Effector memory CD8-positive, alpha-beta T cell (primary cell): ENCODE results near the gene KCNJ18.
"Not testable (repeated sequence)": the region's sequence is repeated elsewhere in the genome, so short reads cannot be mapped to it uniquely, and the experiment has no call there.

Experiments
- ATAC-seq: fragments of 150-1000 bp; cut with Tn5 transposase; replicated peaks from 2 replicates; pipeline ENCODE4 v1.10.0; 2021; ENCODE audit warnings: mild to moderate bottlenecking, moderate library complexity
- DNase-seq, 3 experiments: peaks; one replicate each; pipeline ENCODE4 v3.0.0; 2021
- H3K27ac Mint-ChIP-seq, 2 donors: one replicate each; pipeline ENCODE4 v1.8.0; 2022; ENCODE audit warnings: mild to moderate bottlenecking in 2 of 2, mixed read lengths in 2 of 2, moderate library complexity in 2 of 2
- H3K27me3 Mint-ChIP-seq, 2 donors: one replicate each; pipeline ENCODE4 v1.8.0; 2022; ENCODE audit warnings: mixed read lengths in 2 of 2
- H3K36me3 Mint-ChIP-seq: one replicate; pipeline ENCODE4 v1.8.0; 2022; ENCODE audit warnings: mild to moderate bottlenecking, moderate library complexity, mixed read lengths; ENCODE audit not compliant: insufficient read depth
- H3K4me1 Mint-ChIP-seq, 2 donors: one replicate each; pipeline ENCODE4 v1.8.0; 2022; ENCODE audit warnings: low read depth in 2 of 2, mixed read lengths in 2 of 2
- H3K4me3 Mint-ChIP-seq, 2 donors: one replicate each; pipeline ENCODE4 v1.8.0; 2022; ENCODE audit warnings: mild to moderate bottlenecking in 2 of 2, mixed read lengths in 2 of 2, moderate library complexity in 2 of 2
- H3K9me3 Mint-ChIP-seq, 2 donors: one replicate each; pipeline ENCODE4 v1.8.0; 2022; ENCODE audit warnings: mixed read lengths in 2 of 2

The KCNJ18 gene

GRCh38 chr17:21666711-21667412 lies 25.5 kb upstream of the KCNJ18 start:
- not testable (repeated sequence) for H3K4me3 Mint-ChIP-seq, H3K36me3 Mint-ChIP-seq, DNase-seq, H3K27ac Mint-ChIP-seq, H3K4me1 Mint-ChIP-seq, ATAC-seq
- H3K27me3 Mint-ChIP-seq: peaks cover 4 to 14% of the 10 kb centered on the region in 2 donors
- H3K9me3 Mint-ChIP-seq: peaks cover 8 to 16% of the 10 kb centered on the region in 2 donors

DNA sequence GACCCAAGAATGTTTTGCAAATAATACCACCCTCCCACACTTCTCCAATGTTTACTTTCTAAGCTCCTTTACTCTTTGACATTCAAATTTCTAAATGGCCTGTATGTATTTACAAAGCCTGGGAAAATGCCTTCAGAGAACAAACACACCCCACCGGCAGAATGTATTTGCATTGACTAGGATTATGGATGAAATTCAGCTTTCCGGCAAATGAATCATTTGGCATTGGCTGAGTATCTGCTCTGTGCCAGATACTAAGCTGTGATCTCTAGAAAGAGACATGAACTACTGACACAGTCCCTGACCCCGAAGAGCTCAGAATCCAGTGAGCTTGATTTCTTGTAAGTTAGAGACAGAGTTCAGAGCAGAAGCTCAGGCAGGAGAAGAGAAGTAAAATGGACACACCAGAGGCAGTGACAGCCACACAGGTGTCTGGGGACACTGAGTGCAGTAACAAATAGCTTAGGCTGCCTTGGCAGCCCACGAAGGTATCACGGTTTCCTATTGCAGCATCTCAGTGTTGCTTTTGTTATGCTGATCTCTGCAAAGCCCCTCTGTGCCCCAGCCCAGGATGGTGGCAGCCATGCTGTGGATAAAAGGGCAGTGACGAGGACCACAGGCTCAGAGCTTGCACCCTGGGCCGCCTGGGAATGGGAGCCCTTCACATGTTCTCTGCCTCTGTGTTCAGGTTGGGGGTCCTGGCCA lies 24.8 kb upstream of the KCNJ18 start:
- peaks cover 8 to 16% of the 10 kb centered on the region in 2 donors for H3K9me3 Mint-ChIP-seq
- not testable (repeated sequence) for H3K4me1 Mint-ChIP-seq, H3K27ac Mint-ChIP-seq, DNase-seq, H3K36me3 Mint-ChIP-seq, ATAC-seq, H3K4me3 Mint-ChIP-seq
- peaks cover 4 to 16% of the 10 kb centered on the region in 2 donors for H3K27me3 Mint-ChIP-seq

DNA sequence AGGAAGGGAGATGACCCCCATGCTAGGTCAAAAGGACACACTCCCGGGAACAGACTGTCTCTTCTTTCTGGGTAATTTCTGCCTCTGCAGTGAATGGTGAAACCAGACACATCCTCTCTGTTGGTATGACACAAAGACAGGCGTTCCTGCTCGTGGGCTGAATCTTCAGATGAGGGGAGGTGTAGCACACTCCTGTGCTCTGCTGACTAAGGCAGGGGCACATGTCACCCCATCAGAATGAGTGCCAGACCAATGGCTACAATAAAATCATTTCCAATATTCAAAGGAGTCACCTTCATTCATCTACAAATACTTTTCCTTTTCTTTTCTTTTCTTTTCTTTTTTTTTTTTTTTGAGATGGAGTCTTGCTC lies 24.2 kb upstream of the KCNJ18 start:
- not testable (repeated sequence) for DNase-seq, ATAC-seq
- peaks cover 8 to 16% of the 10 kb centered on the region in 2 donors for H3K9me3 Mint-ChIP-seq

DNA sequence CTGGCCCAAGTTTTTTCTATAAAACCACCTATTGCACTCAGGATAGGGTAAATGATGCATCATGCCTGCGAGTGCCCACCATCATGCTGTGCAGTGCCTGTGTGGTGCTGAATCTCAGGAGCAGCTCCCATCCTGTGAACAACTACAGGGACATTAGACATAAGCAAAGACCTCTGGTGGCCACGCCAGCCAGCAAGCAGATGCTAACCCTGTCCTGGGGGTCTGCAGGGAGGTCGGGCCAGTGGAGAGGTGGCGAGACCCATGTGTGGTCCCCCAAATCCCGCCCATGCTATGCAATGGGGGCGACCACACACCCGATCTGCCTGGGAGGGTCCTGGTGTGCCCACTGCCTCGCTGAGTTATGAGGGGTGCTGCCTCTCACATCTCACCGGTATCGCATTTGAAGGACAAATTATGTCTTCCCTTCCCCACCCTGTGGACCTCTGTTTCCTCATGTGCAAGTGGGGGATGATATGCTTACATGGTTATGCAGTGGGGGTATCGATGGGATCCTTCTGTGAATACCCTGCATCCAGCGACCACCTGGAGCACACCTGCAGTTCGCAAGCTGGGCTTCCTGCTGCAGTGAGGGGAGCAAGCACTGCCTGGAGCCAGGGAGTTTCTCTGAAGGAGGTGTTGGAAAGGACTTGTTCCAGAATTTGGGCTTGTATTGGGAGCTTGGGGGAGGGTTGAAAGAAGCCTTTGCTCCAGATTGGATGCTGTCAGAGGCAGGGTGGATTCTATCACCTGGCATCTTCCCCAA lies 23.4 kb upstream of the KCNJ18 start:
- not testable (repeated sequence) for H3K27ac Mint-ChIP-seq, H3K36me3 Mint-ChIP-seq, ATAC-seq, H3K4me3 Mint-ChIP-seq, H3K4me1 Mint-ChIP-seq, DNase-seq
- Mint-ChIP-seq H3K27me3 (peaks cover 4 to 16% of the 10 kb centered on the region in 2 donors), H3K9me3 (peaks cover 5 to 19% of the 10 kb centered on the region in 2 donors)

More for the DNA sequence above, 24.2 kb upstream of the KCNJ18 start:
- peaks cover 4 to 16% of the 10 kb centered on the region in 2 donors for H3K27me3 Mint-ChIP-seq
- not testable (repeated sequence) for H3K4me3 Mint-ChIP-seq, H3K4me1 Mint-ChIP-seq, H3K36me3 Mint-ChIP-seq, H3K27ac Mint-ChIP-seq

DNA sequence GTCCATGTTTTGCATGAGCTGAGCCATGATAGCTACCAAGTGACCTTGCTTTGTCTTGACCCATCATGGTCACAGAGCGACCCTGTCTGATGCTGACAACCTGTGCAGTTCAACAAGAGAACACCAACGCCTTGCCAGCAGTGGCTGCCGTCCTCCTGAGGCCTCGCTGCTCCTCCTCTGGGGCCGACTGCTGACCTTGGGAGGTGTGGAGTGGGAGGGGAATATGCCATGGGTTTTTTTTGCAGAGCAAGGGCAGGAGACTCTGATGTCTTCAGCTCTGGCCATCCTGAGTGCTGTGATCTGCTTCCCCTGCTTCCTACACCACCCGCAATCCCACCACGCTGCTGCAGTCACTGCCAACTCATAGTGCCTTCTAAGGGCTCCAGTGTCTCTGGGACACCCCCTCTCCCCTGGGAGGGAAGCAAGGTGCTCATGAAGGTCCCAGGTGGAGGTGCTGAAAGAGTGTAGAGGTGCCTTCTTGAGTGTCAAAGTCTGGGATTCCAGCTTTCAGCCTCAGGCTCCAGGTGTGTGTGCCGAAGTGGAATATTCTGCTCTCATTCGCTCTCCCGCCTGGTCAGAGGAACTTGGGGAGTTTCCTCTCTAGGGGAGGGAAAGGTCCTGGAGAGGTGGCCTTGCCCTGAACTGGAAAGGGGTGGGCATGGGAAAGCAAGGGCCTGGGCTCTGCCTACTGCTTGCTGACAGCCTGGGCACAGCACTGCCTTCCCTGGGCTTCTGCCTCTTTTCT lies 22.5 kb upstream of the KCNJ18 start:
- not testable (repeated sequence) for ATAC-seq, H3K27ac Mint-ChIP-seq, DNase-seq, H3K4me1 Mint-ChIP-seq, H3K4me3 Mint-ChIP-seq, H3K36me3 Mint-ChIP-seq
- Mint-ChIP-seq H3K27me3 (peaks cover 4 to 16% of the 10 kb centered on the region in 2 donors), H3K9me3 (peaks cover 2 to 15% of the 10 kb centered on the region in 2 donors)

DNA sequence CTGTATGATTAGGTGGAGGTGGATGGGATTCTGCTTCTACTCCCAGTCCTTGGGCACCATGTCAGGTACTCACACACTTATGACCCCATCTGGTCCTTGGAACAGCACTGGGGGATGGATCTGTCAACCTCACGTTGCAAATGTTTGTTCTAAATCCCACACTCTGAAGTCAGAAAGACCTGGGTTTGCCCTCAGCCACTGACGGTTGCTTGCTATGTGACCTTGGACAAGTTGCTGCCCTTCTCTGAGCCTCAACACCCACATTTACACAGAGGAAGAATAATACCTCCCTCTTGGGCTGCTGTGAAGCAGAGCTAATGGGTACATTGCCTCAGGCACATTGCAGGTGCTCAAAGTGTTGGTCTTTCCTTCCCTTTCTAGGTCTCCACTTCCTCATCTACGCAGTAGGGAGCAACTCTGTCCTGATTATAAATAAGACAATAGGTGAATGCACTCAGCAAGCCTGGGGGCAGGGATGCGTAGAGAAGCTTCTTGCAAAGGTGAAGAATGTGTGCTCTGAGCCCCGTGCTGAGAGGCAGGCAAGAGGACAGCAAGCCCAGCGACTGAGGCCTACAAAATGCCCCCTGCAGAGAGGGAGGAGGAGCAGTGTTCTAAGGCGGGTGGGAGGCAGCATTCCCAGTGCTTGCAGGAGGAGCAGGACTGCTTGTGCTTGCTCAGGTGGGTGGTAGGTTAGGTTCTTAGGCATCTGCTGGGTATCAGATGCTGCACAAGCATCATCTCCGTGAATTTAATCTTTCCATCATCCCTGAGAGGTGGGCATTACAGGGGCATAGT lies 21.8 kb upstream of the KCNJ18 start:
- not testable (repeated sequence) for H3K36me3 Mint-ChIP-seq, H3K4me3 Mint-ChIP-seq, H3K4me1 Mint-ChIP-seq, ATAC-seq, DNase-seq, H3K27ac Mint-ChIP-seq
- Mint-ChIP-seq H3K9me3 (peaks cover 2 to 20% of the 10 kb centered on the region in 2 donors), H3K27me3 (peaks cover 4 to 16% of the 10 kb centered on the region in 2 donors)

DNA sequence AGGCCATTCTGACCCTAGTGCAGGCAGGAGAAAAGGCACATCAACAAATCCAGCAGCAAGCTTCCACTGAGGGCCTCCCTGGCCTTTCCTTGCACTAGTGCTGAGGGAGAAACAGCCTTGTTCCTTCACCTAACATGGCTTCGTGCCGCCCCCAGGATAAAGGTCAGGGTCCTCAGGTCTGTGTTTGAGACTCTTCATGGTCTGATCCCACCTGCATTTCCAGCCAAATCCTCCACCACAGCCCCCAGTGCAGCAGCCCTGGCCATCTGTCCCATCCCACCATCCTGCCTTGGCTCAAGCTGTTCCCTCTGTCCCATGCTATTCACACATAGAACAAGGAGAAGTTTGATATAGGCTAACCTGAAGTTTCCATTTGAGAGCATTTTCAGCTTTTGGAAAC lies 20.9 kb upstream of the KCNJ18 start:
- H3K27ac Mint-ChIP-seq, DNase-seq, ATAC-seq, H3K4me1 Mint-ChIP-seq, H3K36me3 Mint-ChIP-seq, H3K4me3 Mint-ChIP-seq: not testable (repeated sequence)
- Mint-ChIP-seq H3K27me3 (peaks cover 4 to 16% of the 10 kb centered on the region in 2 donors), H3K9me3 (peaks cover 2 to 24% of the 10 kb centered on the region in 2 donors)

DNA sequence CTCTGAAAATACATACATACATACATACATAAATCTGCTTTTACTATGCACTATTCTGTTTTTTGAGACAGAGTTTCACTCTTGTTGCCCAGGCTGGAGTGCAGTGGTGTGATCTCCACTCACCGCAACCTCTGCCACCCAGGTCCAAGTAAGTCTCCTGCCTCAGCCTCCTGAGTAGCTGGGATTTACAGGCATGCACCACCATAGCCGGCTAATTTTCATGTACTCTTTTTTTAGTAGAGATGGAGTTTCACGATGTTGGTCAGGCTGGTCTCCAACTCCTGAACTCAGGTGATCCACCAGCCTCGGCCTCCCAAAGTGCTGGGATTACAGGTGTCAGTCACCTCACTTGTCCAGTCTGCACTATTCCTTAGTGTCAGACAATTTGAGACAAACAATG lies 20.5 kb upstream of the KCNJ18 start:
- peaks cover 2 to 22% of the 10 kb centered on the region in 2 donors for H3K9me3 Mint-ChIP-seq
- H3K4me1 Mint-ChIP-seq, DNase-seq, H3K4me3 Mint-ChIP-seq, H3K27ac Mint-ChIP-seq, H3K36me3 Mint-ChIP-seq, ATAC-seq: not testable (repeated sequence)
- H3K27me3 Mint-ChIP-seq: peaks cover 4 to 16% of the 10 kb centered on the region in 2 donors

DNA sequence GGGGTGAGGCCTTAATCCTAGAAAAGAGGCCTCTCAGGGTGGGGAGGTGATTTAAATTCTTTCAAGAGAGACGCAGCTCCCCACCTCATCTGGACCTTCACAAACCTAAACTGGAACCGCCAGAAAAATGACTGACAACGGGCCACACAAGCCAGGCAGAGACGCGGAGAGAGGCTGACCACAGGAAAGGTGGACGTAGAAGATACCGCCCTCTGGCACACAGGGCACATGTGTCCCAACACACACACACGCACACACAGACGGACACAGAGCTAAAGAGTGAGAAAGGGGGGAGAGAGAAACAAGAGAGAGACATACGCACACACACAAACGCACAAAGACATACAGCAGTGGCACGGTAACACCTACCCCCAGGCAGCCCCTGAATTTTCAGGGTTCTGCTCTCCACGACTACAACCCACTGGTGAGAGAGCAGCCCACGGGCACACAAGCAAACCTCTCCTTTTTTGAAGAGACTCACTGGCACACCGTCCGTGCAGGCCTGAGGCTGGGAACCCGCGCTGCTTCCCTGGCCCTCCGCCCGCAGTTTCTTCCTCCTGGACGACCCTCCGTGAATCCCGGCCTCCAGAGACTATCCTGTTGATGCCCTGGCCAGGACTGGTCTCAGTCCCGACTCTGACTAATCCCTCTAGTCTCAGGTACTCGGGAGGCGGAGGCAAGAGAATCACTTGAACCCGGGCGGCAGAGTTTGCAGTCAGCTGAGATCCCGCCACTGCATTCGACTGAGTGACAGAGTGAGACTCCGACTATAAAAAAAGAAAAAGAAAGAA lies 18.7 kb upstream of the KCNJ18 start:
- not testable (repeated sequence) for ATAC-seq, H3K27ac Mint-ChIP-seq, H3K36me3 Mint-ChIP-seq, DNase-seq, H3K4me3 Mint-ChIP-seq, H3K4me1 Mint-ChIP-seq
- H3K27me3 Mint-ChIP-seq: peaks cover 4 to 16% of the 10 kb centered on the region in 2 donors
- H3K9me3 Mint-ChIP-seq: peaks cover 0 to 26% of the 10 kb centered on the region in 2 donors

GRCh38 chr17:21674242-21674731 lies 18.0 kb upstream of the KCNJ18 start:
- peaks cover 4 to 14% of the 10 kb centered on the region in 2 donors for H3K27me3 Mint-ChIP-seq
- peaks cover 1 to 29% of the 10 kb centered on the region in 2 donors for H3K9me3 Mint-ChIP-seq
- H3K36me3 Mint-ChIP-seq: no peaks in the 10 kb centered on the region
- no peak overlapping the region for H3K4me3 Mint-ChIP-seq
- no peak for DNase-seq
- H3K4me1 Mint-ChIP-seq: no peaks in the 10 kb centered on the region
- no peak overlapping the region for H3K27ac Mint-ChIP-seq
- no peak for ATAC-seq

GRCh38 chr17:21674891-21675738 lies 17.2 kb upstream of the KCNJ18 start:
- H3K36me3 Mint-ChIP-seq, H3K4me3 Mint-ChIP-seq, H3K4me1 Mint-ChIP-seq, DNase-seq, ATAC-seq, H3K27ac Mint-ChIP-seq, H3K27me3 Mint-ChIP-seq: not testable (repeated sequence)
- peaks cover 2 to 32% of the 10 kb centered on the region in 2 donors for H3K9me3 Mint-ChIP-seq
